Gastroesophageal sphincter (tissue), 4 donors: ENCODE measurements around the gene TANGO6. TPM values are rescaled to one million over a fixed set of nuclear protein-coding genes. Genes with fewer than 3 reads are reported as not detected.

ENCODE experiments used
- ATAC-seq: fragments of 150-250 bp; one replicate; pipeline ENCODE4 v1.9.1; 2016; ENCODE audit warnings: mild to moderate bottlenecking, moderate library complexity
- H3K27ac ChIP-seq, 4 donors: fragments of 200-600 bp; sonication (generic) in 3 of 4; 1 replicate in 3 of 4; 2 replicates in 1 of 4; pipeline ENCODE4 v1.5.1; 2016 to 2019
- H3K27me3 ChIP-seq: fragments of 200-600 bp; sonication (generic); one replicate; pipeline ENCODE4 v1.5.1; 2019
- H3K36me3 ChIP-seq, 2 donors: fragments of 200-600 bp; sonication (generic); one replicate each; pipeline ENCODE4 v1.5.1; 2019; ENCODE audit warnings: control low read depth in 1 of 2
- H3K4me1 ChIP-seq, 3 donors: fragments of 200-600 bp; sonication (generic); 1 replicate in 2 of 3; 2 replicates in 1 of 3; pipeline ENCODE4 v1.5.1; 2016 to 2019; ENCODE audit warnings: control low read depth in 2 of 3
- H3K4me3 ChIP-seq, 2 donors: fragments of 200-600 bp; sonication (generic); one replicate each; pipeline ENCODE4 v1.5.1; 2019; ENCODE audit warnings: mild to moderate bottlenecking in 1 of 2, moderate library complexity in 1 of 2
- H3K9me3 ChIP-seq, 3 donors: fragments of 200-600 bp; sonication (generic); one replicate each; pipeline ENCODE4 v1.5.1; 2017 to 2019; ENCODE audit warnings: control low read depth in 2 of 3
- CTCF ChIP-seq, 4 experiments: fragments of 200-600 bp in 2 of 4; fragments of 450-650 bp in 2 of 4; sonication (generic) in 1 of 4; IDR thresholded peaks; one replicate each; pipeline ENCODE4 v1.5.1; 2017 to 2019; ENCODE audit warnings: antibody characterized with exemption in 4 of 4, mild to moderate bottlenecking in 2 of 4, moderate library complexity in 2 of 4
- EP300 ChIP-seq: sonication (generic); formaldehyde crosslinking; IDR thresholded peaks from one replicate; pipeline ENCODE4 v1.6.1; 2017; ENCODE audit warnings: antibody characterized with exemption, mild to moderate bottlenecking
- POLR2A ChIP-seq, 2 donors: fragments of 450-650 bp; IDR thresholded peaks; one replicate each; pipeline ENCODE4 v1.6.1; 2017; ENCODE audit warnings: antibody characterized with exemption in 2 of 2, mild to moderate bottlenecking in 2 of 2, moderate library complexity in 1 of 2
- POLR2AphosphoS5 ChIP-seq: sonication (generic); formaldehyde crosslinking; IDR thresholded peaks from one replicate; pipeline ENCODE4 v1.6.1; 2017; ENCODE audit warnings: antibody characterized with exemption
- WGBS, 2 donors: methylation state at CpG; one replicate each; pipeline ENCODE4 v1.1.5; 2018; ENCODE audit warnings: low coverage in 1 of 2; 5-methylcytosine and 5-hydroxymethylcytosine counted together
- total RNA-seq, 4 donors: library from RNA; depleted of rRNA; stranded (reverse); fragments of >200 nt; gene quantifications; one replicate each; pipeline ENCODE4 v1.1.0, GENCODE V29; 2016

Gene TANGO6
- total RNA-seq, 4 donors from 2014 or later, result 19.5 to 29.7 (median 21.0) TPM

DNA sequence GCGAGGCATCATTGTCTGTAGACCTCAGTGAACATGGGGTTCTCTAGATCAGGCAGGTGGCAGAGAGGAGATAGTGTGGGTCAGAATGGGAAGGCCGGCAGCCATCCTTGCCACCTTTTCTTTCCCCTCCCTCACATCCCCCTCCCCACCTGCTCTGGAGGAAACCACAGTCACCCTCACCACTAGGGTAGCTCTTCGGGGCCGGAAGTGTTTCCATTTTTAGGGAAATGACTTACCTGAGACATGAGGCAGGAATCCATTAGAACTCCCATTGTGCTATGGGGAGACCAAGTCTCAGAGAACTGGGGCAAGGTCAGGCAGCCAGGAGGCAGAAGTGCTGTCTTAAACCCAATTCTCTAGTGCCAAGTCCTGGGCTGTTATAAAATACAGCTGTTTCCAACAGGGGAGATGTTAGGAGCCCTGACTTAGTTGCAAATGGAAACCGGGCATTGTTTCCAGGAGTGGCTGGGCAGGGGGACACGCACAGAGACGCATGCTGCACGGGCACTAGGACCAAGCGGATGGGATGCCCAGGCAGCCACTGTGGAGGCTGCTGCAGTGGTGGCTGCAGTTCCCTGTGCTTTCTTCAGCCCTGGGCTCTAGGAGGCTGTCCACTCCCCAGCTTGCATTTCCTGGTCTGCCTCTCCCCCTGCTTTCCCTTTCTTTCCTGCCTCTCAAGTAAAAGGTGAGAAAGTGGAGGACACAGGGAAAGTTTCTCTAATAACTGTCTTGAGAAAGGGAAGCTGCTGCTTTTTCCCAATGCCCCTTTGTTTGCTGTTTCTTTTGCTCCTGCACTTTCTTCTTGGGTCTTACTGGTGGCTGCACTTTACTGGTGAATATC is 265.0 kb downstream of the TANGO6 start:
- no peak overlapping the region for H3K4me3 ChIP-seq
- peaks cover 32% of the 10 kb centered on the region for H3K27me3 ChIP-seq
- WGBS, 2 donors, result 68 to 87% methylated on average over 3 to 7 of the region's 9 CpGs
- H3K27ac ChIP-seq, result no peak overlapping the region
- H3K9me3 ChIP-seq, result no peaks in the 10 kb centered on the region
- peaks cover 0 to 40% of the 10 kb centered on the region in 2 donors for H3K36me3 ChIP-seq
- TF ChIP-seq POLR2AphosphoS5 (no peak), EP300 (no peak), POLR2A (IDR thresholded peaks at IDR 0.05) (no peak), CTCF (IDR thresholded peaks at IDR 0.05) (no peak)
- peaks cover 2 to 34% (median 24%) of the 10 kb centered on the region in 3 donors for H3K4me1 ChIP-seq
- ATAC-seq, result no peak

DNA sequence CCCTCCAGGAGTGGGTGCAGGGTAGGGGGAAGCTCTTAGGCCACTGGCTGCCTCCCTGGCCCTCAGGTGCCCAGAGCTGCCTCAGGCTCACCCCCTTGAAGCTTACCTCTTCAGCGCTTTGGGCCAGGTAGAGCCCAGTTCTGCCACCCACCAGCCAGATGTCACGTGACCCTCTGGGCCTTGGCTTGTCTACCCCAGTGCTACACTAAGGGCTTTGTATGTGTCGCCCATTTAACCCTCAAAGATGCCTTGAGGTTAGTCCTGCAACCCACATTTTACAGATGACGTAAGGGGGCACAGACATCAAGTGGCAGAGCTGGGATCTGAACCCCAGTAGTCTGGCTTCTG is 265.5 kb downstream of the TANGO6 start:
- TF ChIP-seq EP300 (no peak), POLR2AphosphoS5 (no peak), CTCF (IDR thresholded peaks at IDR 0.05) (no peak), POLR2A (IDR thresholded peaks at IDR 0.05) (no peak)
- H3K27ac ChIP-seq, result no peak overlapping the region
- H3K4me3 ChIP-seq, result no peak overlapping the region
- H3K36me3 ChIP-seq, result peaks cover 0 to 46% of the 10 kb centered on the region in 2 donors
- H3K4me1 ChIP-seq, result peaks cover 2 to 34% (median 24%) of the 10 kb centered on the region in 3 donors
- 100% methylated on average over 1 of the region's 4 CpGs; no CpG with 5 or more reads in 1 of the 2 donors for WGBS, 2 donors
- no peak for ATAC-seq
- peaks cover 32% of the 10 kb centered on the region for H3K27me3 ChIP-seq
- no peaks in the 10 kb centered on the region for H3K9me3 ChIP-seq

- no peak for ATAC-seq
- 96% methylated on average over 7 of the region's 48 CpGs; no CpG with 5 or more reads in 1 of the 2 donors for WGBS, 2 donors
- Histone ChIP-seq H3K9me3 (no peaks in the 10 kb centered on the region), H3K36me3 (peaks cover 0 to 54% of the 10 kb centered on the region in 2 donors), H3K27me3 (peaks cover 32% of the 10 kb centered on the region), H3K4me3 (no peak overlapping the region), H3K27ac (no peak overlapping the region), H3K4me1 (peaks cover 2 to 34% (median 24%) of the 10 kb centered on the region in 3 donors)
- TF ChIP-seq EP300 (no peak), CTCF (IDR thresholded peaks at IDR 0.05) (no peak), POLR2A (IDR thresholded peaks at IDR 0.05) (no peak), POLR2AphosphoS5 (no peak)
Measured at GRCh38 chr16:69109486-69110270, 266.3 kb downstream of the TANGO6 start.

GRCh38 chr16:69110406-69110805 is 267.1 kb downstream of the TANGO6 start:
- no peak overlapping the region for H3K4me3 ChIP-seq
- WGBS, 2 donors, result 94 to 100% methylated on average over 4 of the region's 7 CpGs
- peaks cover 32% of the 10 kb centered on the region for H3K27me3 ChIP-seq
- no peak for TF ChIP-seq POLR2AphosphoS5
- no peak for TF ChIP-seq CTCF (IDR thresholded peaks at IDR 0.05)
- TF ChIP-seq EP300, result no peak
- TF ChIP-seq POLR2A (IDR thresholded peaks at IDR 0.05), result no peak
- no peak overlapping the region for H3K27ac ChIP-seq
- no peak for ATAC-seq
- peaks cover 2 to 30% (median 22%) of the 10 kb centered on the region in 3 donors for H3K4me1 ChIP-seq
- no peaks in the 10 kb centered on the region for H3K9me3 ChIP-seq
- H3K36me3 ChIP-seq, result peaks cover 0 to 62% of the 10 kb centered on the region in 2 donors
